GM12892 (cell line): ENCODE results near the gene ASB2.

Experiments
- DNase-seq: peaks from one replicate; pipeline ENCODE4 v3.0.0; 2011; ENCODE audit not compliant: insufficient read length
- FAIRE-seq: peaks from 2 replicates; lab custom pipeline; 2011; peaks lifted over from hg19 to GRCh38; lab: Jason Lieb, UNC
- POLR2A ChIP-seq: IDR thresholded peaks from 2 replicates; pipeline ENCODE4 v1.6.1; 2011; ENCODE audit warnings: low read depth, low read length, control low read depth
- POLR2AphosphoS5 ChIP-seq: IDR thresholded peaks from 2 replicates; pipeline ENCODE4 v1.6.1; 2011; ENCODE audit warnings: low read depth, low read length, control low read depth
- TAF1 ChIP-seq: IDR thresholded peaks from 2 replicates; pipeline ENCODE4 v1.6.1; 2011; ENCODE audit warnings: low read depth, mild to moderate bottlenecking, control low read depth, low read length, borderline replicate concordance

ASB2 gene

GRCh38 chr14:94014382-94014781, 38.0 kb upstream of the ASB2 start:
- DNase-seq (no peak), FAIRE-seq (no peak)
- TF ChIP-seq POLR2A (no peak), POLR2AphosphoS5 (no peak), TAF1 (no peak)

- FAIRE-seq (no peak), DNase-seq (no peak)
- no peak for TF ChIP-seq POLR2A
- TF ChIP-seq TAF1: no peak
- no peak for TF ChIP-seq POLR2AphosphoS5
Measured at GRCh38 chr14:94011795-94012194, 35.4 kb upstream of the ASB2 start.

GRCh38 chr14:94010625-94011024, 34.3 kb upstream of the ASB2 start:
- DNase-seq (no peak), FAIRE-seq (no peak)
- TF ChIP-seq POLR2A: no peak
- TF ChIP-seq POLR2AphosphoS5: no peak
- TF ChIP-seq TAF1: no peak

GRCh38 chr14:94009767-94010166, 33.4 kb upstream of the ASB2 start:
- TF ChIP-seq POLR2AphosphoS5: no peak
- TF ChIP-seq TAF1: no peak
- TF ChIP-seq POLR2A: no peak
- DNase-seq (no peak), FAIRE-seq (peak; percentile 24)

GRCh38 chr14:94008234-94008633, 31.9 kb upstream of the ASB2 start:
- no peak for TF ChIP-seq POLR2A
- TF ChIP-seq TAF1: no peak
- no peak for TF ChIP-seq POLR2AphosphoS5
- DNase-seq: no peak
- FAIRE-seq: no peak

- no peak for TF ChIP-seq TAF1
- no peak for TF ChIP-seq POLR2AphosphoS5
- no peak for TF ChIP-seq POLR2A
Measured at GRCh38 chr14:94005324-94006073, 29.1 kb upstream of the ASB2 start.

GRCh38 chr14:94004015-94004414, 27.6 kb upstream of the ASB2 start:
- FAIRE-seq (no peak), DNase-seq (no peak)
- TF ChIP-seq POLR2AphosphoS5 (no peak), POLR2A (no peak), TAF1 (no peak)

More at GRCh38 chr14:94005324-94006073, 29.1 kb upstream of the ASB2 start:
- no peak for DNase-seq
- no peak for FAIRE-seq

- FAIRE-seq (peak; percentile 48), DNase-seq (no peak)
- TF ChIP-seq TAF1 (no peak), POLR2A (no peak)
Measured at GRCh38 chr14:94003397-94003796, 27.0 kb upstream of the ASB2 start.

GRCh38 chr14:94001501-94002396, 25.4 kb upstream of the ASB2 start:
- DNase-seq: no peak
- no peak for TF ChIP-seq POLR2AphosphoS5
- no peak for TF ChIP-seq TAF1
- no peak for TF ChIP-seq POLR2A
- FAIRE-seq: peak; percentile 94

GRCh38 chr14:94001016-94001415, 24.6 kb upstream of the ASB2 start:
- FAIRE-seq: no peak
- DNase-seq: no peak
- TF ChIP-seq POLR2AphosphoS5 (no peak), POLR2A (no peak), TAF1 (no peak)

GRCh38 chr14:94000267-94000666, 23.9 kb upstream of the ASB2 start:
- TF ChIP-seq POLR2AphosphoS5 (no peak), POLR2A (no peak), TAF1 (no peak)
- DNase-seq: no peak
- FAIRE-seq: peak; percentile 42
